SK-N-SH treated with all-trans-retinoic acid at 6 μM for 48 hours (cell line): ENCODE measurements around the gene CRYBA4.

ENCODE experiments used
- ATAC-seq: fragments of 200-7000 bp; cut with Tn5 transposase; 3 replicates; pipeline ENCODE4 v1.9.1; 2020; ENCODE audit warnings: mild to moderate bottlenecking, moderate library complexity
- ARNTL ChIP-seq: fragments of 450-650 bp; formaldehyde crosslinking; IDR thresholded peaks from 2 replicates; pipeline ENCODE4 v1.5.0; 2020; ENCODE audit warnings: low read depth, mild to moderate bottlenecking, moderate library complexity, borderline replicate concordance
- BACH2 ChIP-seq: fragments of 250-450 bp; sonication (Bioruptor Pico); IDR thresholded peaks from 2 replicates; pipeline ENCODE4 v1.9.0; 2021; ENCODE audit warnings: mild to moderate bottlenecking, borderline replicate concordance
- CREB5 ChIP-seq: fragments of 250-450 bp; sonication (Bioruptor Pico); IDR thresholded peaks from 2 replicates; pipeline ENCODE4 v1.5.1; 2020; ENCODE audit warnings: low read depth, mild to moderate bottlenecking, moderate library complexity
- CSDC2 ChIP-seq: fragments of 250-450 bp; sonication (Bioruptor Pico); IDR thresholded peaks from 2 replicates; pipeline ENCODE4 v1.5.0; 2020; ENCODE audit warnings: mild to moderate bottlenecking, moderate library complexity
- ESRRG ChIP-seq: fragments of 250-450 bp; sonication (Bioruptor Pico); IDR thresholded peaks from 2 replicates; pipeline ENCODE4 v1.6.1; 2021; ENCODE audit warnings: mild to moderate bottlenecking
- ISL1 ChIP-seq: fragments of 250-450 bp; sonication (Bioruptor Pico); IDR thresholded peaks from 2 replicates; pipeline ENCODE4 v2.1.2; 2022; ENCODE audit warnings: mild to moderate bottlenecking, moderate library complexity
- OSR1 ChIP-seq: fragments of 250-450 bp; sonication (Bioruptor Pico); IDR thresholded peaks from 2 replicates; pipeline ENCODE4 v1.8.0; 2022; ENCODE audit warnings: moderate library complexity, mild to moderate bottlenecking, inconsistent platforms
- PATZ1 ChIP-seq: fragments of 250-450 bp; sonication (Bioruptor Pico); IDR thresholded peaks from 2 replicates; pipeline ENCODE4 v1.8.0; 2020; ENCODE audit warnings: mild to moderate bottlenecking, moderate library complexity, borderline replicate concordance
- POU6F1 ChIP-seq: fragments of 250-450 bp; sonication (Bioruptor Pico); IDR thresholded peaks from 2 replicates; pipeline ENCODE4 v1.8.0; 2021; ENCODE audit warnings: low read depth, mild to moderate bottlenecking, moderate library complexity, borderline replicate concordance
- PPARA ChIP-seq: fragments of 250-450 bp; sonication (Bioruptor Pico); IDR thresholded peaks from 2 replicates; pipeline ENCODE4 v1.5.0; 2020; ENCODE audit warnings: mild to moderate bottlenecking, borderline replicate concordance
- SNAI2 ChIP-seq: fragments of 250-450 bp; sonication (Bioruptor Pico); IDR thresholded peaks from 2 replicates; pipeline ENCODE4 v1.5.0; 2020; ENCODE audit warnings: mild to moderate bottlenecking, moderate library complexity
- TCF4 ChIP-seq: fragments of 250-450 bp; sonication (Bioruptor Pico); IDR thresholded peaks from 2 replicates; pipeline ENCODE4 v1.8.0; 2021; ENCODE audit warnings: mild to moderate bottlenecking, moderate library complexity, borderline replicate concordance
- TOX ChIP-seq: fragments of 250-450 bp; sonication (Bioruptor Pico); IDR thresholded peaks from 2 replicates; pipeline ENCODE4 v1.8.0; 2021; ENCODE audit warnings: mild to moderate bottlenecking, moderate library complexity, borderline replicate concordance
- ZFP3 ChIP-seq: fragments of 250-450 bp; sonication (Bioruptor Pico); IDR thresholded peaks from 2 replicates; pipeline ENCODE4 v1.5.0; 2020; ENCODE audit warnings: mild to moderate bottlenecking, moderate library complexity
- ZFP30 ChIP-seq: fragments of 450-650 bp; formaldehyde crosslinking; IDR thresholded peaks from 2 replicates; pipeline ENCODE4 v1.5.0; 2022; ENCODE audit warnings: mild to moderate bottlenecking, moderate library complexity
- ZNF565 ChIP-seq: fragments of 450-650 bp; formaldehyde crosslinking; conservative IDR thresholded peaks from 2 replicates; pipeline ENCODE4 v1.5.0; 2020; ENCODE audit warnings: low read depth, mild to moderate bottlenecking, moderate library complexity
- ZNF70 ChIP-seq: fragments of 450-650 bp; formaldehyde crosslinking; IDR thresholded peaks from 2 replicates; pipeline ENCODE4 v1.5.0; 2020; ENCODE audit warnings: mild to moderate bottlenecking, moderate library complexity
- ZNF8 ChIP-seq: fragments of 450-650 bp; formaldehyde crosslinking; IDR thresholded peaks from 2 replicates; pipeline ENCODE4 v1.5.0; 2020; ENCODE audit warnings: mild to moderate bottlenecking, moderate library complexity
- TF ChIP-seq, protein P1 (sequence below): fragments of 250-450 bp; sonication (Bioruptor Pico); IDR thresholded peaks from 2 replicates; pipeline ENCODE4 v1.5.0; 2020; ENCODE audit warnings: mild to moderate bottlenecking, moderate library complexity
- TF ChIP-seq, protein P2 (sequence below): fragments of 250-450 bp; sonication (Bioruptor Pico); IDR thresholded peaks from 2 replicates; pipeline ENCODE4 v1.5.1; 2021; ENCODE audit warnings: mild to moderate bottlenecking, moderate library complexity

Gene CRYBA4

GRCh38 chr22:26604368-26604767, 17.4 kb upstream of the CRYBA4 start:
- no peak for ATAC-seq
- TF ChIP-seq SNAI2 (CRISPR knock-in tag) (no peak), PPARA (no peak), ZNF565 (CRISPR knock-in tag) (no peak), TCF4 (no peak), PATZ1 (no peak), ZFP3 (no peak; the same call in 1 of the 2 replicates), CSDC2 (CRISPR knock-in tag) (no peak), BACH2 (CRISPR knock-in tag) (no peak), ESRRG (CRISPR knock-in tag) (no peak), ISL1 (CRISPR knock-in tag) (no peak)
- TF ChIP-seq, protein P1, sequence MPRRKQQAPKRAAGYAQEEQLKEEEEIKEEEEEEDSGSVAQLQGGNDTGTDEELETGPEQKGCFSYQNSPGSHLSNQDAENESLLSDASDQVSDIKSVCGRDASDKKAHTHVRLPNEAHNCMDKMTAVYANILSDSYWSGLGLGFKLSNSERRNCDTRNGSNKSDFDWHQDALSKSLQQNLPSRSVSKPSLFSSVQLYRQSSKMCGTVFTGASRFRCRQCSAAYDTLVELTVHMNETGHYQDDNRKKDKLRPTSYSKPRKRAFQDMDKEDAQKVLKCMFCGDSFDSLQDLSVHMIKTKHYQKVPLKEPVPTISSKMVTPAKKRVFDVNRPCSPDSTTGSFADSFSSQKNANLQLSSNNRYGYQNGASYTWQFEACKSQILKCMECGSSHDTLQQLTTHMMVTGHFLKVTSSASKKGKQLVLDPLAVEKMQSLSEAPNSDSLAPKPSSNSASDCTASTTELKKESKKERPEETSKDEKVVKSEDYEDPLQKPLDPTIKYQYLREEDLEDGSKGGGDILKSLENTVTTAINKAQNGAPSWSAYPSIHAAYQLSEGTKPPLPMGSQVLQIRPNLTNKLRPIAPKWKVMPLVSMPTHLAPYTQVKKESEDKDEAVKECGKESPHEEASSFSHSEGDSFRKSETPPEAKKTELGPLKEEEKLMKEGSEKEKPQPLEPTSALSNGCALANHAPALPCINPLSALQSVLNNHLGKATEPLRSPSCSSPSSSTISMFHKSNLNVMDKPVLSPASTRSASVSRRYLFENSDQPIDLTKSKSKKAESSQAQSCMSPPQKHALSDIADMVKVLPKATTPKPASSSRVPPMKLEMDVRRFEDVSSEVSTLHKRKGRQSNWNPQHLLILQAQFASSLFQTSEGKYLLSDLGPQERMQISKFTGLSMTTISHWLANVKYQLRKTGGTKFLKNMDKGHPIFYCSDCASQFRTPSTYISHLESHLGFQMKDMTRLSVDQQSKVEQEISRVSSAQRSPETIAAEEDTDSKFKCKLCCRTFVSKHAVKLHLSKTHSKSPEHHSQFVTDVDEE (CRISPR knock-in tag): no peak
- TF ChIP-seq, protein P2, sequence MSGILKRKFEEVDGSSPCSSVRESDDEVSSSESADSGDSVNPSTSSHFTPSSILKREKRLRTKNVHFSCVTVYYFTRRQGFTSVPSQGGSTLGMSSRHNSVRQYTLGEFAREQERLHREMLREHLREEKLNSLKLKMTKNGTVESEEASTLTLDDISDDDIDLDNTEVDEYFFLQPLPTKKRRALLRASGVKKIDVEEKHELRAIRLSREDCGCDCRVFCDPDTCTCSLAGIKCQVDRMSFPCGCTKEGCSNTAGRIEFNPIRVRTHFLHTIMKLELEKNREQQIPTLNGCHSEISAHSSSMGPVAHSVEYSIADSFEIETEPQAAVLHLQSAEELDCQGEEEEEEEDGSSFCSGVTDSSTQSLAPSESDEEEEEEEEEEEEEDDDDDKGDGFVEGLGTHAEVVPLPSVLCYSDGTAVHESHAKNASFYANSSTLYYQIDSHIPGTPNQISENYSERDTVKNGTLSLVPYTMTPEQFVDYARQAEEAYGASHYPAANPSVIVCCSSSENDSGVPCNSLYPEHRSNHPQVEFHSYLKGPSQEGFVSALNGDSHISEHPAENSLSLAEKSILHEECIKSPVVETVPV (CRISPR knock-in tag): no peak

GRCh38 chr22:26606611-26607010, 15.2 kb upstream of the CRYBA4 start:
- ATAC-seq: no peak
- TF ChIP-seq ZNF565 (CRISPR knock-in tag) (no peak), BACH2 (CRISPR knock-in tag) (no peak), POU6F1 (CRISPR knock-in tag) (no peak), ESRRG (CRISPR knock-in tag) (no peak), ZNF70 (CRISPR knock-in tag) (no peak), CSDC2 (CRISPR knock-in tag) (no peak), OSR1 (no peak), CREB5 (CRISPR knock-in tag) (no peak), PATZ1 (no peak), ZNF8 (CRISPR knock-in tag) (no peak), ZFP3 (no peak), ZFP30 (CRISPR knock-in tag) (no peak), ARNTL (no peak), TCF4 (no peak), SNAI2 (CRISPR knock-in tag) (no peak), ISL1 (CRISPR knock-in tag) (no peak), TOX (CRISPR knock-in tag) (no peak)
- TF ChIP-seq, protein P2 (CRISPR knock-in tag): no peak
